ENCODE data around the gene PSMB7. TPM values are rescaled to one million over a fixed set of nuclear protein-coding genes. Genes with fewer than 3 reads are reported as not detected.

Gene PSMB7
- total RNA-seq, 1 donor from 2014 or later: 120 TPM

DNA sequence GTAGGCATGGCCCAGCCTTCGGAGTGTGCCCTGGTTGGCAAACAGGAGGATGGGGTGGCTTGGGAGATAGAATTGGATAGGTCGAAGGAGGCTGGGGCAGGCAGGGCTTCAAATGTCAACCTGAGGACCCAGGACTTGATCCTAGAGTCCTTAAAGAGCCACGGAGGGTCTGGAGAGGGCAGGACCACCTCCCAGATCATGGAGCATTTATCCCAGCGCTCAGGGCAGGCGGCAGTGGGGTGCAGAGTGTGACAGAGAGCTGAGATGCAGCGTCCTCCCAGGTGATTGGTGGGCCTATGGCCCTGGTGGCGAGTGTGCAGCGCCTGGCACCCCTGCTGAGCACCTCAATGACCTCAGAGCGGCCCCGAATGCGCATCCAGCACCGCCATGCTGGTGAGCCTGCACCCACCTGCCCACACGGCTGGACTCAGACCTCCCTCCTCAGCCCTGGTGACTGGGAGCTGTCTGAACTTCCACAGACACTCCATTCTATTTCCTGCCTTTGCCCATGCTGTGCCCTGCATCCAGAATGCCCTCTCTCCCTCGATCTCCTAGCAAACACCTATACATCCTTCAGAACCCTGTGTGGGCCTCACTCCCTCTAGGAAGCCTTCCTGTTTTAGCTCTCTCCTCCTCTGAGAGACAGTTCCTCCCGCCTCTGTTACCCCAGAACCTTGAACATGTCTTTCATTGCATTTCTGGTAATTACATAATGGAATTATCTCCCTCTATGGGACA is 41.3 kb upstream of the PSMB7 start:
- Mint-ChIP-seq H3K36me3 (ENCODE audit: low read depth) (no peaks in the 10 kb centered on the region), H3K9me3 (no peaks in the 10 kb centered on the region), H3K27me3 (peaks cover 19% of the 10 kb centered on the region), H3K4me3 (no peak overlapping the region), H3K4me1 (no peaks in the 10 kb centered on the region), H3K27ac (no peak overlapping the region)
- TF ChIP-seq, protein P1, sequence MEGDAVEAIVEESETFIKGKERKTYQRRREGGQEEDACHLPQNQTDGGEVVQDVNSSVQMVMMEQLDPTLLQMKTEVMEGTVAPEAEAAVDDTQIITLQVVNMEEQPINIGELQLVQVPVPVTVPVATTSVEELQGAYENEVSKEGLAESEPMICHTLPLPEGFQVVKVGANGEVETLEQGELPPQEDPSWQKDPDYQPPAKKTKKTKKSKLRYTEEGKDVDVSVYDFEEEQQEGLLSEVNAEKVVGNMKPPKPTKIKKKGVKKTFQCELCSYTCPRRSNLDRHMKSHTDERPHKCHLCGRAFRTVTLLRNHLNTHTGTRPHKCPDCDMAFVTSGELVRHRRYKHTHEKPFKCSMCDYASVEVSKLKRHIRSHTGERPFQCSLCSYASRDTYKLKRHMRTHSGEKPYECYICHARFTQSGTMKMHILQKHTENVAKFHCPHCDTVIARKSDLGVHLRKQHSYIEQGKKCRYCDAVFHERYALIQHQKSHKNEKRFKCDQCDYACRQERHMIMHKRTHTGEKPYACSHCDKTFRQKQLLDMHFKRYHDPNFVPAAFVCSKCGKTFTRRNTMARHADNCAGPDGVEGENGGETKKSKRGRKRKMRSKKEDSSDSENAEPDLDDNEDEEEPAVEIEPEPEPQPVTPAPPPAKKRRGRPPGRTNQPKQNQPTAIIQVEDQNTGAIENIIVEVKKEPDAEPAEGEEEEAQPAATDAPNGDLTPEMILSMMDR (IDR thresholded peaks at IDR 0.05): no peak
- ChIA-PET POLR2A (no interaction called here), CTCF (no interaction called here)
- intact Hi-C loops (cut with micrococcal nuclease): no loop called here
- DNase-seq: no peak
- ATAC-seq (ENCODE audit: low read depth): no peak

- no peak overlapping the region for H3K4me3 Mint-ChIP-seq
- H3K9me3 Mint-ChIP-seq: no peaks in the 10 kb centered on the region
- no peaks in the 10 kb centered on the region for H3K4me1 Mint-ChIP-seq
- no peaks in the 10 kb centered on the region for H3K36me3 Mint-ChIP-seq (ENCODE audit: low read depth)
- intact Hi-C loops (cut with micrococcal nuclease): no loop called here
- ChIA-PET CTCF (no interaction called here), POLR2A (no interaction called here)
- ATAC-seq (ENCODE audit: low read depth) (no peak), DNase-seq (no peak)
- TF ChIP-seq, protein P1 (IDR thresholded peaks at IDR 0.05): no peak
- H3K27ac Mint-ChIP-seq: no peak overlapping the region
- peaks cover 24% of the 10 kb centered on the region for H3K27me3 Mint-ChIP-seq
Measured at GRCh38 chr9:124455820-124456219, 40.6 kb upstream of the PSMB7 start.

DNA sequence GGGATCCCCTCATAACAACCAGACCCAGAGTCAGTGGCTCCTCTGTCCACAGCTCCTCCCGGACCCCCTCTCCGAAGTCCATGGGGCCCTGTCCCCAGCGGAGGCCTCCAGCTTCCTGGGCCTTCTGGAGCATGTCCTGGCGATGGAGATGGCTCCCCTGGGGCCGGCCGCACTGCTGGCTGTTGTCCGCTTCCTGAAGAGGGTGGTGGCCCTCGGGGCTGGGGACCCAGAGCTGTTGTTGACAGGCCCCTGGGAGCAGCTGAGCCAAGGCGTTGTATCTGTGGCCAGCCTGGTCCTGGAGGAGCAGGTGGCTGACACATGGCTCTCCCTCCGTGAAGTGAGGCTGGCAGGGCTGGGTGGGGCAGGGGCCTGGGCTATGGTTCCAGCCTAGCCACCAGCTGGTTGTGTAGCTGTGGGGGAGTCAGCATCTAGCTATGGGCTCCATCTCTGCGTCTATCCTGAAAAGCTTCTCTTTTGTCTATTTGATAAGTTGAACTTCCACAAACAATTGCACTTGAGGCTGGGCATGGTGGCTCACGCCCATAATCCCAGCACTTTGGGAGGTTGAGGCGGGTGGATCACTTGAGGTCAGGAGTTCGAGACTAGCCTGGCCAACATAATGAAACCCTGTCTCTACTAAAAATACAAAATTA is 39.7 kb upstream of the PSMB7 start:
- H3K27me3 Mint-ChIP-seq: peaks cover 30% of the 10 kb centered on the region
- ChIA-PET CTCF (no interaction called here), POLR2A (no interaction called here)
- no peaks in the 10 kb centered on the region for H3K9me3 Mint-ChIP-seq
- no peak overlapping the region for H3K27ac Mint-ChIP-seq
- DNase-seq: no peak
- TF ChIP-seq, protein P1 (IDR thresholded peaks at IDR 0.05): no peak
- intact Hi-C loops (cut with micrococcal nuclease): no loop called here
- no peak for ATAC-seq (ENCODE audit: low read depth)
- no peaks in the 10 kb centered on the region for H3K4me1 Mint-ChIP-seq
- no peak overlapping the region for H3K4me3 Mint-ChIP-seq
- no peaks in the 10 kb centered on the region for H3K36me3 Mint-ChIP-seq (ENCODE audit: low read depth)

- Mint-ChIP-seq H3K27ac (no peak overlapping the region), H3K4me1 (no peaks in the 10 kb centered on the region), H3K27me3 (peaks cover 36% of the 10 kb centered on the region), H3K4me3 (no peak overlapping the region), H3K36me3 (ENCODE audit: low read depth) (no peaks in the 10 kb centered on the region), H3K9me3 (no peaks in the 10 kb centered on the region)
- TF ChIP-seq, protein P1 (IDR thresholded peaks at IDR 0.05): no peak
- ATAC-seq (ENCODE audit: low read depth) (no peak), DNase-seq (no peak)
- CTCF ChIA-PET: no interaction called here
- intact Hi-C loops (cut with micrococcal nuclease): no loop called here
- POLR2A ChIA-PET: no interaction called here
Measured at GRCh38 chr9:124454296-124454695, 39.1 kb upstream of the PSMB7 start.

GRCh38 chr9:124453586-124454191 is 38.4 kb upstream of the PSMB7 start:
- ChIA-PET CTCF (no interaction called here), POLR2A (interaction anchor here (0.6 kb wide), 1 partner anchor 37 kb away, joined by 3 read pairs; no protein-coding TSS in a partner anchor)
- no peak overlapping the region for H3K27ac Mint-ChIP-seq
- intact Hi-C loops (cut with micrococcal nuclease): no loop called here
- H3K27me3 Mint-ChIP-seq: peaks cover 38% of the 10 kb centered on the region
- ATAC-seq (ENCODE audit: low read depth): no peak
- no peak overlapping the region for H3K4me3 Mint-ChIP-seq
- H3K9me3 Mint-ChIP-seq: no peaks in the 10 kb centered on the region
- TF ChIP-seq, protein P1 (IDR thresholded peaks at IDR 0.05): no peak
- no peaks in the 10 kb centered on the region for H3K4me1 Mint-ChIP-seq
- no peaks in the 10 kb centered on the region for H3K36me3 Mint-ChIP-seq (ENCODE audit: low read depth)
- DNase-seq: no peak

All from activated B cell treated with CpG ODN at 0.5 μM for 24 hours (primary cell).